NOMO-1 treated with dmso at 0.1 percent for 144 hours (cell line): ENCODE data around the gene VPS8.

ENCODE experiments used
- DNase-seq: peaks from one replicate; lab custom pipeline; 2025; ENCODE audit not compliant: unreplicated experiment; lab: John Stamatoyannopoulos, UW

Gene VPS8

GRCh38 chr3:184808021-184808420 is 3.9 kb upstream of the VPS8 start:
- DNase-seq: no peak

GRCh38 chr3:184810146-184810545 is 1.8 kb upstream of the VPS8 start:
- no peak for DNase-seq

GRCh38 chr3:184811034-184811433 is 932 bp upstream of the VPS8 start:
- no peak for DNase-seq

- DNase-seq: no peak
These were observed 335 bp upstream of the VPS8 start for GRCh38 chr3:184811663-184811998.

GRCh38 chr3:184812662-184813042 is 686 bp downstream of the VPS8 start:
- DNase-seq: no peak

- DNase-seq: no peak
These were observed 1.4 kb downstream of the VPS8 start for GRCh38 chr3:184813357-184813756.

- no peak for DNase-seq
These were observed 2.2 kb downstream of the VPS8 start for GRCh38 chr3:184814214-184814613.

GRCh38 chr3:184815046-184815930 is 3.3 kb downstream of the VPS8 start:
- no peak for DNase-seq

GRCh38 chr3:184816614-184817013 is 4.6 kb downstream of the VPS8 start:
- DNase-seq: no peak

GRCh38 chr3:184820525-184820924 is 8.6 kb downstream of the VPS8 start:
- no peak for DNase-seq

- DNase-seq: peak; percentile 28
These were observed 9.1 kb downstream of the VPS8 start for GRCh38 chr3:184821034-184821433.

- no peak for DNase-seq
These were observed 10.1 kb downstream of the VPS8 start for GRCh38 chr3:184822081-184822480.

- no peak for DNase-seq
These were observed 10.7 kb downstream of the VPS8 start for GRCh38 chr3:184822654-184823053.

GRCh38 chr3:184823990-184824389 is 12.0 kb downstream of the VPS8 start:
- no peak for DNase-seq

GRCh38 chr3:184825121-184825820 is 13.3 kb downstream of the VPS8 start:
- DNase-seq: no peak

GRCh38 chr3:184827572-184827971 is 15.6 kb downstream of the VPS8 start:
- no peak for DNase-seq

- DNase-seq: no peak
These were observed 20.1 kb downstream of the VPS8 start for GRCh38 chr3:184832044-184832443.

- no peak for DNase-seq
These were observed 20.9 kb downstream of the VPS8 start for GRCh38 chr3:184832903-184833302.

GRCh38 chr3:184836090-184836822 is 24.3 kb downstream of the VPS8 start:
- DNase-seq: no peak

GRCh38 chr3:184842433-184842832 is 30.5 kb downstream of the VPS8 start:
- no peak for DNase-seq

- DNase-seq: no peak
These were observed 33.9 kb downstream of the VPS8 start for GRCh38 chr3:184845819-184846218.

GRCh38 chr3:184846496-184846895 is 34.5 kb downstream of the VPS8 start:
- no peak for DNase-seq
